Subcutaneous adipose tissue (tissue), 4 donors: ENCODE measurements around the gene ATF5. TPM values are rescaled to one million over a fixed set of nuclear protein-coding genes. Genes with fewer than 3 reads are reported as not detected.

Experiments used
- total RNA-seq, 4 donors: library from RNA; depleted of rRNA; stranded (reverse); fragments of >200 nt; gene quantifications; one replicate each; pipeline ENCODE4 v1.1.0, GENCODE V29; 2016
- TF ChIP-seq, protein P1 (sequence below): fragments of 450-650 bp; IDR thresholded peaks from one replicate; pipeline ENCODE4 v1.5.1; 2016; ENCODE audit warnings: low read depth, mild to moderate bottlenecking, control low read depth, antibody characterized with exemption, moderate library complexity

Gene ATF5
- total RNA-seq, 4 donors from 2014 or later: 10.9 to 41.6 (median 17.6) TPM

DNA sequence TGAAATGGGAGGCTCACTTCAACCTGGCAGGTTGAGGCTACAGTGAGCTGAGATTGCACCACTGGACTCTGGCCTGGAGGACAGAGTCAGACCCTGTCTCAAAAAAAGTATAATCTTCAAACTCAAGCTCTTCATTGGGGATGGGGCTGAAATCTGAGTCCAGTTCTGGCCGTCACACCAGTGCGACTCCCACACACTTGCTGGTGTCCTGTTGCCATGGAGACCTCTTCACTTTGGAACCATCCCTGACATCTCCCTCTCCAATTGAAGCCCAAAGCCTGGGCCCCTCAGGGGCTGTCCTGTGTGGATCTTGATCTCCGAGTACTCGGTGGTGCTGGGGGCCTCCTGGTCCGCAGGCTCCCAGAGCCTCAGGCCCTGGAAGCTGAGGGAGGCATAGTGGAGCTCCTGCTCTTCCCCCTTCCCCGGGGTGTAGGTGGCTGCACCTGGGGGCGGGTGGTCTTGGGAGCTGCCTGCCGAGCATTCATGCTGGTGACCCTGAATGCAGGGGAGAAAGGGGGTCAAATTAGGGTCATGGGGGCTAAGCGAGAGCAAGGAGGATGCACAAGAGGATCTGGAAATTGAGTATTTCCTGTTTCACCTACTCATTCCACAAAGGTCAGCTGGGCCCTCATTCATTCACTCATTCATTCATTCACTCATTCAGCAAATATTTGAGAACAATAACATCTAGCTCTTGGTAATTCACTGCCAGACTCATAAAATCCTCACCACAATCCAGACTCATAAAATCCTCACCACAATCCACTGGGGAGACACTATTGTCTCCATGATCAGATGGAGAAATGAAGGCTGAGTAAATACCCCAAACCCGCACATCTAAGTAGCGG is 21.0 kb downstream of the ATF5 start:
- TF ChIP-seq, protein P1, sequence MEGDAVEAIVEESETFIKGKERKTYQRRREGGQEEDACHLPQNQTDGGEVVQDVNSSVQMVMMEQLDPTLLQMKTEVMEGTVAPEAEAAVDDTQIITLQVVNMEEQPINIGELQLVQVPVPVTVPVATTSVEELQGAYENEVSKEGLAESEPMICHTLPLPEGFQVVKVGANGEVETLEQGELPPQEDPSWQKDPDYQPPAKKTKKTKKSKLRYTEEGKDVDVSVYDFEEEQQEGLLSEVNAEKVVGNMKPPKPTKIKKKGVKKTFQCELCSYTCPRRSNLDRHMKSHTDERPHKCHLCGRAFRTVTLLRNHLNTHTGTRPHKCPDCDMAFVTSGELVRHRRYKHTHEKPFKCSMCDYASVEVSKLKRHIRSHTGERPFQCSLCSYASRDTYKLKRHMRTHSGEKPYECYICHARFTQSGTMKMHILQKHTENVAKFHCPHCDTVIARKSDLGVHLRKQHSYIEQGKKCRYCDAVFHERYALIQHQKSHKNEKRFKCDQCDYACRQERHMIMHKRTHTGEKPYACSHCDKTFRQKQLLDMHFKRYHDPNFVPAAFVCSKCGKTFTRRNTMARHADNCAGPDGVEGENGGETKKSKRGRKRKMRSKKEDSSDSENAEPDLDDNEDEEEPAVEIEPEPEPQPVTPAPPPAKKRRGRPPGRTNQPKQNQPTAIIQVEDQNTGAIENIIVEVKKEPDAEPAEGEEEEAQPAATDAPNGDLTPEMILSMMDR: no peak

DNA sequence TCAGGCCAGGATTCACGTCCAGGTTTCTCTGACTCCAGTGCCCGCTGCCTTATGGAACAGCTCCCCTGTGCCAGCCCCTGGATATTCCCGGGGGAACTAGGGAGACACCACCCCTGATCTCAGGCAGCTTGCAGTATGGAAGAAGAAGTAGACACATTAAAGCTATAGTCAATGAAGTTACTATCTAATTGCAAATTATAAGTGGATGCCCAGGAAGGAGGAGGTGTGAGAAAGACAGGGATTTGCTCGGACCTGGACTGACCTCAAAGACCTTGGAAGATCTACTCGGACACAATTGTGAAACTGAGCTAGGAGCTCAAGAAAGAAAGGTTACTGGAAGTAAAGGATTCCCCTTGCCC is 21.6 kb downstream of the ATF5 start:
- TF ChIP-seq, protein P1: no peak

DNA sequence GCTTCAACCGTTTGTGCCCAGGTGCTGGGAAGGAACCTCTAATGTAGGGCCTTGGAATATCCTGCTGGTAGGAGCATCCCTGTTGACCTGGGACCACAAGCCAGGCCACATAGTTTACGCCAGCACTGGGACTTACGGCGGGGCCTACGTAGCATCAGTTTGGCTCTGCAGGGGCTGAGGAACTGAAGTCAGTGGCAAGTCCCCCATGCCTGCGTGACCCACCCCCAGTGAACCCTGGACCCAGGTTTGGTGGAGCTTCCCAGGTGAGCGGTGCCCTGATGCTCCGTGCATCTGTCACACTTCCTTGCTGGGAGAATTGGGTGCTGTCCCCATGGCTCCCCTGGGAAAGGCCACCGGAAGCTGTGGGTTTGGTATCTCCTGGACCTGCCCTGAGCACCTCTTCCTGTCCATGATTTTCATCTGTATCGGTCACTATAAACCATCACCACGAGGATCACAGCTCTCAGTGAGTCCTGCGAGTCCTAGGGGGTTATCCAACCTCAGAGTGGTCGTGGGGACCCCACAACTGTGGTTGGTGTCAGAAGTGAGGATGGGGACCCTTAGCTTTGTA is 22.0 kb downstream of the ATF5 start:
- TF ChIP-seq, protein P1: no peak

DNA sequence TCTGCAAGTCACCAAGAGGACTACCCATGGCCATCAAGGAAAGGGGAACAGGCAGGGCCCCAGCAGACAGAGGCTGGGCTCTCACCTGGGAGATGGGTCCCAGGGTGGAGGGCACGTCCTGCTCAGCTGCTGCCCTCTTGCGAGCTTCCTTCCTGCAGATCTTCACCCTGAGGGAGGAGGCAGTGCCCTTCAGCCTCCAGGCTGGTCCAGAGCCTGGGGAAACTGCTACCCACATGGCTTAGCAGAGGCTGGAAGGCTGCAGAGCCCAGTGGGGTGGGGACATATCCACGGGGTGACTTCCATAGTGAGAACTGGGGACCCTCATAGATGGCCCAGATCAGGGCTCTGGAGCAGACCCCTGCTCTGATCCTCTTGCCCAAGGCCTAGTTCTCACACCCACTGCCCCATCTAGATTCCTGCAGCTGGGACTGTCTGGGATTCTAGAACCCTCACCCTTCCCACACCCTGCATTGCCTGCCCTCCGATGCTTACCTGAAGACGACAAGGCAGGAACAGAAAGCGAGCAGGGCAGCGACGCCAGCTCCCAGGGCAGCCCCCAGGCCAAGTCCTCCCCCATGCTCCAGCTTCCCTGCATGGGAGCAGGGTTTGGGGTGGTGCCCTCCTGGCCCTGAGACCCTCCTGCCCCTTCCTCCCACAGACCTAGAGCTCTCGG is 22.9 kb downstream of the ATF5 start:
- TF ChIP-seq, protein P1: no peak

DNA sequence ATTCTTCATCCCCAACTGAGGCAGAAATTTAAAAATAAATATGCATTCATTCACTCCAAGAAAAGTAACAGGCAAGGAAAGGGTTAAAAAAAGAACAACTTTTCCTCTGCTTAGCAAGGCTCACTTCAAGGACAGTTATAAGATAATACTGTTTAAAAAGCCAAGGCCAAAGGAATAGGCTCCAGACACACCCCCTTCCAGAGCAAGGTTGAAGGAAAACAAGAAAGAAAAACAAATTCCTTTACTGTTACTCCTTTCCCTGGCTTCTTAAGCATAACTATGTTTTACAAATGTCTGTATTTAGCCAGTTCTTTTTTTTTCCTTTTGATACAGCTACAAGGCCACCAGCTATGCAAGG is 23.5 kb downstream of the ATF5 start:
- TF ChIP-seq, protein P1: no peak

DNA sequence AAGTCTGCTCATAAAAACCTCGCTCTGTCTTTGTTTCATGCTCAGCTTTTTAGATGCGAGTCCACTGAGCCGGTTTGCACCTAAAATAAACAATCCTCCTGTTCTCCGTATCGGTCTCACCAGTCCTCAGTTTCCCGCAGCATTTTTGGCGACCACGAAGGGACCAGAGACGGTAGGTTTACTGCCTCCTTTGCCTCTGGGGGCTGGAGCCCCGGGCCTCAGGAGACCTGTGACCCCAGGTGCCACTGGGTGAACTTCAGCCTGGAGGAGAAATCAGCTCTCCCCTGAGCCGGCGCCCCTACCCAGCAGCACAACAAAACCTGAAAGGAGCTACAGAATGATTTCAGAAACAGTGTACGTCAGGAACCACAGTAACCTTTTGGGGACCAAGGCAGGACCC is 23.9 kb downstream of the ATF5 start:
- TF ChIP-seq, protein P1: no peak

DNA sequence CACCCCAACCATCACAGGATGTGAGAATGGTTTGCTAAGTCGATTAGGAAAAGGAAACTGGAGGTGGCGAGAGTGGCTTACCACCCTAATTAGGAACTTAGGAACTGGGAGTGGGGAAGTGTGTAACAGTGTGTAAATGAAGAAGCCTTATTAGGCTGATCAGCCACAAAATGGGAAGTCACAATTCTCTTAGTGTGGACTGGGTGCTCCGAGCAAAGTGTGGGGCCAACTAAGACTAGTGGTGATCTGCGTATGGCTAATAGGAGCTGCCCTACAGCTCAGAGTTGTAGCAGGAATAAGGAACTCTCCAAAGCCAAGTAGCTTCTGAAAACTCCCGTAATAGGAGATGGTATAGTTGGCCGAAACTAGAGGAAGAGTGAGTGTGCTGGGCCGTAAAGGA is 24.4 kb downstream of the ATF5 start:
- TF ChIP-seq, protein P1: no peak
